ENCODE results near the gene FRMD4B.
"Not testable (repeated sequence)": the region's sequence is repeated elsewhere in the genome, so short reads cannot be mapped to it uniquely, and the experiment has no call there.

The FRMD4B gene

DNA sequence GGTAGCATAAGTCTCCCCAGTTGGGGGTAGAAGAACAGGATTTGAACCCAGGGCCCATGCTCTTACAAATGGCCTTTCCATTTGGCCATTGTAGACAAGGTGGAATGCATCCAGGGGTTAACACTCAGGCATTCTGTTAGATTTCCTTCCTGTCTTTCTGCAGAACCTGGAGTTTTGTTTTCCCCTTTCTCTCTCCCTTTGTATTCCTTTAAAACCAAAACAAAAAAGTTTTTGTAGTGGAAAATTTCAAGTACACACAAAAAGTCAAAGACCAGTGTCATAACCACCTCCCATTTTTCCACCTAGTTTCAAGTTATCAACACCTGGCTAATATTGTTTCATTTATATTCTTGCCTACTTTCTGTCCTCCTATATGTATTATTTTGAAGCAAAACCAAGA lies 26.0 kb downstream of the FRMD4B start:
- DNase-seq: no peak

DNA sequence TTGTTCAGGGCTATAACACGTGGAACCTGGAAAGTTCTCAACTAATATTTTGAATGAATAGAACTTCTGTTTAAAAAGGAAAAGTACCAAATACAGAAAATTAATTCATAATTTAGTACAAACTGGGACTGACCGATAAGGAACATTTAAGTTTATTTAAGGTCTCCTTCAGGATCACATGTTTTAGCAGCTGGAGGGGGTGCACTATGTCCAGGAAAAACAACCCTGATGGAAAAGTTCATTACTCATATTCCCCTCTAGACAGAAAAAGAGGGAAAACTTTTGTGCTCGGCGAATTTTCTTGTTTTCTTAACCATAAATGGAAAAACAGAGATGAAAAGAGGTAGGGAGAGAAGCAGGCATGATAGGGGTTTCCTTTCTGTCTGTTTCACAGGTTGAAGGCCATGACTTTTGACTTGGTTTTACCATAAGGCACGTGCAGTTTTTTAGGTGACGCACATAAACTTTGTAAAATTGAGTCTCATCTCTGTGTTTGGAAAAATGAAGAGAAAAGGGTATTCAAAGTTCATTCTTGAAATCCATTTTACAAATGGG lies 26.5 kb downstream of the FRMD4B start:
- no peak for DNase-seq

DNA sequence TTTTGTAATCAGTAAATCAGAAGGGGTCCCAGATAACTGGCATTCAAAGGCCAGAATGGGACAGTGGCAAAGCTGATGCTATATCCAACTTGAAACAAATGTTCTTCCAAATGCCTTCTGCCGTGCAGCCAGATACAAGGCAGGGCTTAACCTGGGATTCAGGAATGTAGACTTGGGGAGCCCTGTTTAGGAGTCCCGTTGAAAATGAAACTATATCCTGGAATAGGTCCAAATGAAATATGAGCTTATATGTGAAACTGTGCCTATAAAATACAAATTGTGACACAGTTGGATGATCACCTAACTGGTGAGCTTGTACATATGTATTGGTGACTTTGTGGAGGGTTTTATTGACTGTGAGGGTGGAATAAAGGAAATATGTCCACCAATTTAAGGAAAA lies 28.7 kb downstream of the FRMD4B start:
- no peak for DNase-seq

DNA sequence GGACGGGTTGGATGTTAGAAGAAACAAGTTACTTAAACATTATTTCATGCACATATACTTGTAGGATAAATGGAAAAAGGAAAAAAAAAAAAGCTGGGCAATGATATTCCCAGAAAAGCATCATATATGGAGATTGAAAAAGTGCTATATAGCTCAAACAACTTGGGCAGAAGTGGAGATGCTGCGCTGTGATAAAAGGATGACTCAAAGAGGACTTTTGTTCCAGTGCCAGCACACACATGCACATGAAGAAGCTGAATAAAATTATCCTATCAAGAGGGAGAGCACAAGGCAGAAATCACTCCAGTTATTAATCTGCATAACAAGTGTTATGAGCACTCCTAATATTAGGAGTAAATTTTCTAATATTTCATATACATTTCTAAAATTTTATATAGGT lies 30.9 kb downstream of the FRMD4B start:
- no peak for DNase-seq

DNA sequence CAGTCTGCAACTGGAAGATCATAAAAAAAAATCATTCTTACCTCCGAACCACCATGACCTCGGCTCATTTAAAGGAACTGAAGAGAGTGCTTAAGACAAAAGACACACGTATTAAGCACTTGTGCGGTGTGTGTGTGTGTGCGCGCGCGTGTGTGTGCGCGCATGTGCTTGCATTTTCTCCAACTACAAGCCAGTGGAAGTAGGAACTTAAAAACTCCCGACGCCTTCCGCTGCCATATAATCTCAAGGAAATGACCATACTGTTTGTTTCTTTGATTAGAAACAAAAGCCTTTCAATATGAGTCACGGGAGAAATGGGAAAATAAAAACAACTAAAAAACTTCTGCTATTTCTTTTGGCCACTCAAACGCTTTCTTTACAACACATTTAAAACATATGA lies 32.4 kb downstream of the FRMD4B start:
- DNase-seq: no peak

DNA sequence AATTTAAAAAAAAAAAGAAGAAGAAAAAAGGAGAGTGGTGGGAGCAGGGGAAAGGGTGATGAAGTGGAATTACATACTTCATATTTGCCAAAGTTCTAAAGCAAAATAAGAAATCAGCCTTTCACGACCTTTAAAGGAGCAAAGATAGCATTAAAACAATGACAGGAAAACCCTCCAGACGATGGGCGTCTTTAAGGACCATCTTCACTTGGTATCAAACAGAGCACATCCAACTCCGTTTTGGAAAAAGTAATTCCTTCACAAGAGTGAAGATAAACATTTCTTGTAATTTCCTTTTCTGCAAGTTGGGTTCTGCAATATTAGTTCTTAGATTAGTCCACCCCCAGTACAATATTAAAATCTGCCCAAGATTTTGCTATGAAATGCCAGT lies 32.8 kb downstream of the FRMD4B start:
- DNase-seq: no peak

DNA sequence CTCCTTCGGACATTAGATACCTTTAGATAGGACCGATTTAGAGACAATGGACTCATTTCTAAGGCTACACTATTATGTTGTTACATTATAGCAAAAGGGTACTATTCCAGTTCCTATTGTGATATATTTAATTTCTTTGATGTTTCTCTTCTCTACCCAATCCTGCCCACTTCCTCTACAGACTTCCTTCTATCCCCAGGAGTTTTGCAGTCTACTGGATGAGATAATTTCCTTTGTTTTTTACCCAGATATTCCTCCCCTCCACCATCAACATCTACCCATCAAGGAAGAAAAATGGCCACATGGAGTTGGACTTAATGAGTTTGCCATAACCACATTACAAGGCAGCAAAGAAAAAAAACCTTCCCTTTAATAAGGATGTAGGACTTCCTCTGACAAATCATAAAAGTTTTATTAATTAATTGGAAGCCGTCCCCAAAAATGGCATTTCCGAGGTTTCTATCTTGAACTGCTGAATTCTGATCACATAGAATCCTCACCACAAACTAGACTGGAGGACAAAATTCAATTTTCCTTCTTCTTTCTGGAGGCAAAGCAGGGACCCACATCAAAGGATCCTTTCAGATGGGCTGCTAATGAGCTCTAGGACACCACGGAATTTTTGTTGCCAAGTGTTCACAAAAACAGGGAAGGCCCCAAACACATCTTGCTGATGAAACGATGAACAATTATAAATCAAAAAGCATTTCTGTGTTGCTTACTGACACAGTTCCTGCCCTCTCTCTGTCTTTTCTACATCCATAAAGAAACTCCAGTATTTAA lies 33.4 kb downstream of the FRMD4B start:
- DNase-seq: no peak

DNA sequence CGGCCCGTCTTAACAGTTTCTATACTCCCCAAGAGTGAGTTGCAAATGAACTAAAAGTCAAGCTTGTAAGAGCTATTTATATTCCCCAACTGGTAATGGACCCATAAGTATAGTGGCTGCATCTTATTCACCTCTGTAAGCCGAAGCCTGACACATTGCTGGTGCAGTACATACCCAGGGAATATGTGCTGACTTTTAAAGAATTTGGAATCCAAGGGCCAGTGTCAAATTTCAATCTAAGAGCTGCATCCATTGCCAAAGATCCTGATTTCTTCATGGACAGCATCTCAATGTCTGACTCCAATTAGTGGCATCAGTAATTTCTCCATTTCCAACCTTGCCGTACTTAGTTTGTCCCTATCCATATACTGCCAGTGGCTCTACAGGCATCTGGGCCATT lies 42.0 kb downstream of the FRMD4B start:
- no peak for DNase-seq

DNA sequence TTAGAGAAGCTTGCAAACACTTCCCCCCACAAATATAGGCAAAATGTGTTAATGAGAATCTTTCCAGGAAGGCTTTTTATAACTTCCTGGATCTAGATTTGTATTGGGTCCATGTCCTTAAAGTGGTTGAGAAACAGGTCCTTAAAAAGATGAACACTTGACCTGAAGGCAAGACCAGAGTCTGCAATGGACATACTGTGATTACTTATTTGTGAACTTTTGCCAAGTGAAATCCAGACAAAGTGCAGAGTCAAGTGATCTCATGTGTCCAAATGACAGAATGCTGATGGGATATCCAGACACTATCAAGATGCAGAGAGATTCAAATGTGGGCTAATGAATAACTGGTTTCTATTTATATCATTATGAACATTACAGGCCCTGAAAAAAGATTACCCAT lies 43.8 kb downstream of the FRMD4B start:
- DNase-seq: no peak

DNA sequence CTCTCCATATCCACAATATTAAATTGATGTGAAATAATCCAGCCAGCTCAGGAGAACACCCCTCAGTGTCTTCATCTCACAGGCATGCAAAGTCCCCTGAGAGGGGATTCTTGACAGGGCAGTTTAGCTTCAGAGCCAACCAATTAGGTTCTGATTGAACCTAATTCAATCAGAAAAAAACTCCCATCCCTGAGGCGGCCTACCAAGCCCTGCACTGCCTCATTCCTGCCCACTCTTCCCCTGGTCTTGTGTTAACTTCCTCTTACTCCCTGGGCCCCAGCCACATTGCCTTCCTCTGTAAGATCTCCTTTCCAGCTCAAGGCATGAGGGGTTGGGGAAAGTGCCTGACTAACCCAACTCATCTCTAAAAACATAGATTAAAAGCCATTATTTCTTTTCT lies 46.1 kb downstream of the FRMD4B start:
- DNase-seq: no peak

DNA sequence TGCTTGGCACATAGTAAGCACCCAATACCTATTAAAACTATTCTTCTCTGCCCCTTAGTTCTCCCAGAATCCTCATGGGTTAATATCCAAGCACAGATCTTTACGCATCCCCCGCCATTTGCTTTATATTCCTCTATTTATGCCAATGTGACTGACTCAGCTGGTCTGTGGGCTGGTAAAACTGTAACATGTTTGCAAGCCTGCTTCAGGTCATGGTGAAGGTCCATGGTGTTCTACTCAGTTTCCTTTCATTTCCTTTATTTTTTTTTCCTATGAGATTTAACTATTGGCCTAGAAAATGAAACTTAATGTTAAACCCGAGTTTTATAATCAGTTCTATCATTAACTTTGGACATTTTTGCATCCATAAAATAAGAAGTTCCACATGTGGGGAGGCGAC lies 47.0 kb downstream of the FRMD4B start:
- no peak for DNase-seq

DNA sequence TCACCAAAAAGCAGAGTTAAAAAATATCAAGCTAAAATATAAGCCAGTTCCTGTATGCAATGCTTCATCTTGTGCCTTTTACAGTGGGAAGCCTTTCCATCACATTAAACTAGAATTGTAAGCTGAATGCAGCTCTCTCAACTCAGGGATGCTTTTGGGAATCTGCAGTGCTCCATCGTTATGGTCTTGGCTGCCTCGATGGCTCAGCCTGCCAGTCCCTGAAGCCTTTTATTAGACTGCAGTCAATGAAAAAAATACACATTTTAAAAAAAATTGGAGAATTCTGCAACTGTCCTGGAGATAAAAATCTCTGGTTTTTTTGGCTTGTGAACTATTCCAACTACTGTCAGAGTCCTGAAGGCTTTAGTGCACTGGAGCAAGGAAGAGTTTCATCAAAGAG lies 53.0 kb downstream of the FRMD4B start:
- no peak for DNase-seq

DNA sequence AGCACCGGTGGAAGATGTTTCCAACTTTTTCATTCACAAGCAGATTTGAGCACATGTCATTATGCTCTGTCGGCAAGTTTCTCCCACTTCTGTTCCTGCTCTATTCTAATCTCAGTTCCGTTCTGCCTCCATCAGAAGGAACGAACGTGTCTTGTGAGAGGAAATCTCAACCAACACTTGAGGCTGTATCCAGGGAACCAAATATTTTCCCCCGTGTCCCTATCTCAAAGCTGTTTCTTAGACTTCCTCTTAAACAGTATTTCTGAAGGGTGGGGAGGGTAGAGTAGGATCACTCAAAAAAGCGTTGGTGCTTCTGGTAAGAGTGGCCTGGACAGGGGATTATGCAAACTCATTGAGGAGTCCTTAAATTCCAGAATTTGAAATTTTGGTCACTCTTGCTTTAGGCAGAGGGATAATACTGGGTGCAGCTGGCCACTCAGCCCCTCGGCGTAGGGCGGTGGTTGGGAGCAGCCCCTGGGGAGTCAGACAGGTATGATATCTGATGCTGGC lies 54.9 kb downstream of the FRMD4B start:
- no peak for DNase-seq

DNA sequence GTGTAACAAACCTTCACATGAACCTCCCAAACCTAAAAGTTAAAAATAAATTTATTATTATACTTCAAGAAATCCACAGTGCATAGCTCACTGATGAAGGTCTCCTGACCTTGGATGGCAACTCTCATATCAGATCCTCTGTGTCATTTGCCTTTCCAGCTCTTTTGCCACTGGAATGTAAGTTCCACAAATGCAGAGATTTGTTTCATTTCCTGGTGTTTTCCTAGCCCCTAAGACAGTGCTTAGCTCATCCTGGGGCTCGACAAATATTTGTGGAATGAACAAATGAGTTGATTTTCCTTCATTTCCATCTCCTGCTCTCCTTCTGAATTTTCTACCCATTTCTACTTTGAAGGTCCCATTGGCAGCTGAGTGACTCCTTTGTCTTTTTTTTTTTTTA lies 56.0 kb downstream of the FRMD4B start:
- DNase-seq: no peak

DNA sequence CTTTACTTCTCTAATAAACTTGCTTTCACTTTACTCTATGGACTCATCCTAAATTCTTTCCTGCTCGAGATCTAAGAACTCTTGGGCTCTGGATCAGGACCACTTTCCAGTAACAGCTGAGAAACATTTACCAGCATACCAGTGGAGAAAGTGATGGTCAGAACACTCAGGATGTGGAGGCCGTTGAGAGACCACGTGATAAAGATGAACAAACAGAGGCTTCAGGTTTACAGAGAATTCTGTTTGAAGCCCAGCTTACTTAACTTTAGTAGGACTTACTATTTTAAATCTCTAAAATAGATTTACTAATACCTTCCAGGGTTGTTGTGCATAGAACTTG lies 57.0 kb downstream of the FRMD4B start:
- no peak for DNase-seq

DNA sequence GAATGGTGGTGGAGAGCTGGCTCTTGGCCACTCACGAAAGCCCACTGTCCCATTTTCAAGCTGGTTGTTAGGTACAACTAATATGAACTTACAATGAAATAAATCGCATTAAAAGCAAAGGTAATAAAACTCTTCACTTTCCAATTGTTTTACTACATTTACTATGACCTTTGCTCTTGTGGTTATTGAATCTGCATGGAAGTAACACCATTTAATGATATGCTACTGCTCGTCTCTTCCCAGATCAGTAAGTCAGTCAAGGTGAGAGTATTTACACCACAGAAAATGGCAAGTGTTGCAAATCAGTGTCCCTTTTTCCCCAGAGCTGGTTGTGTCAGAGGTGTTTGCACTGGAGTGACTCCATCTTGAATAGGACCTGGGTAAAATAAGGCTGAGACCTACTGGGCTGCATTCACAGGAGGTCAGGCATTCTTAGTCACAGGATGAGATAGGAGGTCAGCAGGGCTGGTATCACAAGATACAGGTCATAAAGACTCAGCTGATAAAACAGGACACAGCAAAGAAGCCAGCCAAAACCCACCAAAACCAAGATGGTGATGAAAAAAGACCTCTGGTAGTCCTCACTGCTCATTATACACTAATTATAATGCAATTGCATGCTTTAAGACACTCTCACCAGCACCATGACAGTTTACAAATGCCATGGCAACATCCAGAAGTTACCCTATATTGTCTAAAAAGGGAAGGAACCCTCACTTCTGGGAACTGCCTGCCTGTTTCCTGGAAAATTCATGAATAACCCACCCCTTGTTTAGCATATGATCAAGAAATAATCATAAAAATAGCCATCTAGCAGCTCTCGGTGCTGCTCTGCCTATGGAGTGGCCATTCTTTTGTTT lies 57.6 kb downstream of the FRMD4B start:
- no peak for DNase-seq

DNA sequence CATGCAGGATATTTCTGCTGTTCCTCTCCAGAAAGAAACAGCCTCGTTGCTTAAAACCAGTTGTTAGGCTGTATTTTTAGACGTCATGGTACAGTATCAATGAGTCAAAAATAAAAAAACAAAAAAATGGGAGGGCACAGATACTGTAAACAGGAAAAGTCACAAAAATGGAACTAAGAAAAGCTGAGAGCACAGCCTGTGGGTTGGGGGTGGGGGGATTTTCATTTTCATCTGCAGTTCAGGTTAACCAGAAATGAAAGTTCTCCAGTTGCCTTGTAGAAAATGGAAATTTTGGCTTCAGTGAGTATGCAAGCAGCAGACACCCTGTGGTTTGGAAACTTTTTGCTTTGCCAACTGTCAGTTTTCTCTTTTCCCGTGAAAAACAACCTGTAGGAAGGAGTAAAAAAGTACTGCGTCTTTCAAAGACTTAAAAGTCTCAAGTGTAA lies 59.0 kb downstream of the FRMD4B start:
- no peak for DNase-seq

DNA sequence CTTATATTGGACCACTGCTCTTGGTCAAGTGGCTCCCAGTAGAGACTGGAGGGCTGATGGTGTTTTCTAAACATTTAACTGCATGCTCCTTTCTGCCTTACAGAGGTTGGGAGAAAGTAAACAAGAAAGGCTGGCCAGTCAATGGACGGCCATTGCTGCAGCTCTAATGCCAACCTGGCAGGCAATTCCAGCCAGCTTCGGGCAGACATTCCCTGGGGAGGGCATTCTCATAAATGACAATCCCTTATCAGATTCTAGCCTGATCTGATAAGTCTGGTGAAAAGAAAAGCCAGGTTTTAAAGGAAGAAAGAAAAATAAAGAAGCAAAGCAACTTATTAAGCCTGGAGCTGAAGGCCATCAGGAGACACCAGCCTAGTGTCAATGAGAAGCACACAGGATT lies 60.7 kb downstream of the FRMD4B start:
- no peak for DNase-seq

DNA sequence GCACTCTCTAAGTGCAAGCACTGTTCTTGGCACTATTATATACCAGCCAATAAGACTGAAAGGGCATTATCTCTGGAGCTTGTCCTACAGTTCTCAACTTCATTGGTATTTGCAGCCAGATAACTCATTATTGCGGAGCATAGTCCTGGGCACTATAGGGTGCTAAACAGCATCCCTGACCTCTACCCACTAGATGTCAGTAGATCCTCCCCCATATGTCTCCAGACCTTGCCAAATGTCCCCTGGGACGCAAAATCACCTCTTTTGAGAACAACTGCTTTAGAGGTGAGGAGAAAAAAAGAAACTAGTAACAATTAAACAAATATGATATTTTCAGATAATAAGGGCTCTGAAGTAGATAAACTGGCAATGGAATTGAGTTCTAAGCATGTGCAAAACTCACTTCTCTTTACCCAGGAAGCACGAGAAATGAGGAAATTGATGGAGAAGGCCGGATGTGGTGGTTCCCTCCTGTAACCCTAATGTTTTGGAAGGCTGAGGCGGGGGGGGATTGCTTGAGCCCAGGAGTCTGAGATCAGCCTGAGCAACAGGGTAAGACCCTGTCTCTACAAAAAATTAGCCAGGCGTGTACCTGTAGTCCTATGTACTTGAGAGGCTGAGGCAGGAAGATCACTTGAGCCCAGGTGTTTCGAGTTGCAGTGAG lies 61.4 kb downstream of the FRMD4B start:
- DNase-seq: peak; percentile 13

DNA sequence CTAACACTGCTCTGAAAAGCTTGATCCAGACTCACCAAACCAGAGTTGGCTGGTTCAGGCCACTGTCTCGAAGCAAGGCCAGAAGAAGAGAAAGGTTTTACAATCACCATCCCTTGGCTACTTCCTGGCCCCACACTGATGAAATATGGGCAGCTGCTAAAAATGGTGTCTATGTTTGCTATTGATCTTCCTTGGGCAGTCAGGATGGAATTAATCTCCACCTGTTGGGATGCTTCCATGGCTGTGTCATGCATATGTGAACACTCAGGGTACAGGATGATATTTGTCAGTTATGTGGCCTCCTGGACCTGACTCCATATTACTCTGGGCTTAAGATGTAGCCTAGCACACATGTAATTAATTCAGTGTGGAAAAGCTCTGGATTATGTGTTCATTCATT lies 61.9 kb downstream of the FRMD4B start:
- no peak for DNase-seq

DNA sequence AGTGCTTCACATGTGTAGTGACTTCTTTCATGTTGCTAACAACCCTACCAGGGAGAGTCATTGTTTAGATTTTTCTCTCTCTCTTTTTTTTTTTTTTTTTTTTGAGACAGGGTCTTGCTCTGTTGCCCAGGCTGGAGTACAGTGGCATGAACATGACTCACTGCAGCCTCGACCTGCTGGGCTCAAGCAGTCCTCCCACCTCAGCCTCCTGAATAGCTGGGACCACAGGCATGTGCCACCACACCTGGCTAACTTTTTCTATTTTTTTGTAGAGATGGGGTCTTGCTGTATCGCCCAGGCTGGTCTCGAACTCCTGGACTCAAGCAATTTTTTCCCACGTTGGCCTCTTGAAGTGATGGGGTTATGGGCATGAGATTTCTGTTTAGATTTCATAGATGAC lies 63.4 kb downstream of the FRMD4B start:
- not testable (repeated sequence) for DNase-seq

DNA sequence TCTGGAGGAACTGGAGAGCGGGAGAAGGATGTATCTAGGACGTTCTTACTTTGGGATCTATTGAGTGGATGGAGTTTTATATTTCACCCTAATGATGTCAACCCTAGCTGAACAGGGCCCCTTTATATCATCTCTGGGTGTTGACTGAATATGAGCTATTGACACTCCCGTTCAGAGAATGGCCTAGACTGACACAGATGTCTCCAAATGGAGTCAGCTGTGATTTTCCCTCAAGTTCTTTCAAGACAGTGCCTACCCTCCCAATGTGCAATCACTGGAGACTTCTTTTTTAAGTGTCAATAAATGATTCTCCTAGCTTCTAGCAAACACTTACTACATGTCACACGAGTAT lies 63.8 kb downstream of the FRMD4B start:
- DNase-seq: no peak
